ENCODE results near the gene TTC39C. TPM values are rescaled to one million over a fixed set of nuclear protein-coding genes. Genes with fewer than 3 reads are reported as not detected.

Gene TTC39C
- total RNA-seq, 1 donor from 2014 or later, result 14.3 TPM

GRCh38 chr18:23977103-23977502, 37.5 kb upstream of the TTC39C start:
- H3K36me3 Mint-ChIP-seq (ENCODE audit: low read depth, unreplicated experiment), result no peaks in the 10 kb centered on the region
- no peaks in the 10 kb centered on the region for H3K4me1 Mint-ChIP-seq (ENCODE audit: unreplicated experiment)
- H3K27ac Mint-ChIP-seq (ENCODE audit: unreplicated experiment), result no peak overlapping the region
- H3K4me3 Mint-ChIP-seq (ENCODE audit: unreplicated experiment), result no peak overlapping the region
- DNase-seq (ENCODE audit: low spot score), result no peak
- TF ChIP-seq, protein P1, sequence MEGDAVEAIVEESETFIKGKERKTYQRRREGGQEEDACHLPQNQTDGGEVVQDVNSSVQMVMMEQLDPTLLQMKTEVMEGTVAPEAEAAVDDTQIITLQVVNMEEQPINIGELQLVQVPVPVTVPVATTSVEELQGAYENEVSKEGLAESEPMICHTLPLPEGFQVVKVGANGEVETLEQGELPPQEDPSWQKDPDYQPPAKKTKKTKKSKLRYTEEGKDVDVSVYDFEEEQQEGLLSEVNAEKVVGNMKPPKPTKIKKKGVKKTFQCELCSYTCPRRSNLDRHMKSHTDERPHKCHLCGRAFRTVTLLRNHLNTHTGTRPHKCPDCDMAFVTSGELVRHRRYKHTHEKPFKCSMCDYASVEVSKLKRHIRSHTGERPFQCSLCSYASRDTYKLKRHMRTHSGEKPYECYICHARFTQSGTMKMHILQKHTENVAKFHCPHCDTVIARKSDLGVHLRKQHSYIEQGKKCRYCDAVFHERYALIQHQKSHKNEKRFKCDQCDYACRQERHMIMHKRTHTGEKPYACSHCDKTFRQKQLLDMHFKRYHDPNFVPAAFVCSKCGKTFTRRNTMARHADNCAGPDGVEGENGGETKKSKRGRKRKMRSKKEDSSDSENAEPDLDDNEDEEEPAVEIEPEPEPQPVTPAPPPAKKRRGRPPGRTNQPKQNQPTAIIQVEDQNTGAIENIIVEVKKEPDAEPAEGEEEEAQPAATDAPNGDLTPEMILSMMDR (IDR thresholded peaks at IDR 0.05; ENCODE audit: unreplicated experiment), result no peak
- H3K9me3 Mint-ChIP-seq (ENCODE audit: unreplicated experiment), result no peaks in the 10 kb centered on the region
- peaks cover 3% of the 10 kb centered on the region for H3K27me3 Mint-ChIP-seq (ENCODE audit: unreplicated experiment)

GRCh38 chr18:23977719-23978483, 36.7 kb upstream of the TTC39C start:
- no peak overlapping the region for H3K4me3 Mint-ChIP-seq (ENCODE audit: unreplicated experiment)
- H3K27ac Mint-ChIP-seq (ENCODE audit: unreplicated experiment), result no peak overlapping the region

DNA sequence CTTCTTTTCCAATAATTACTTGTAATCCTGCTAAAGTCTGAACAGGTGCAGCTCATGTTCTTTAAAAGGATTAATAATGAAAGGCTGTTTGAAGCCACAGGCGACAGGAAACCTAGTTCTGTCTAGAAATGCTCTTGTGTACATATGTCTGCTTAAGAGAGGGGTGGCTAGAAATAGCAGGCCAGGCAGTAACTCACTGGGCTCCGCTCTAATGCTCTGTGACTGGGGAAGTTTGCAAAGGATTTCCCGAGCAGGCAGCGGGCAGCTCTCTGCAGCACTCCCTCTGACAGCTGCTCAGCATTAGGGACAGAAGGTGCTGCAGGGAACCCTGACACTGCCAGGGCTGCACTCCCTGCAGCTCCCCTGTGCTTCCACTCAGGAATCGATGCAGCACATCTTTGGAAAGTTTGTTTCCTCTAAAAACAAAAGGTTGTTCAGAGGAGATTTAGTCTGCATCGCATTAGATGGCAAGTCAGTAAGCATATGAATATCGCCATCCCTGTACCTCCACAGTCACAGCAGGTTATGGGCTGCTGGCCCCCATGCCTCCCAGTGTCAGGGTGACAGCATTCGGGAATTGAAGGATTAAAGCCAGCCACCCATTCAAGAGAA, 33.1 kb upstream of the TTC39C start:
- TF ChIP-seq, protein P1 (IDR thresholded peaks at IDR 0.05; ENCODE audit: unreplicated experiment), result no peak
- H3K4me1 Mint-ChIP-seq (ENCODE audit: unreplicated experiment), result no peaks in the 10 kb centered on the region
- peaks cover 4% of the 10 kb centered on the region for H3K27me3 Mint-ChIP-seq (ENCODE audit: unreplicated experiment)
- H3K36me3 Mint-ChIP-seq (ENCODE audit: low read depth, unreplicated experiment), result no peaks in the 10 kb centered on the region
- no peaks in the 10 kb centered on the region for H3K9me3 Mint-ChIP-seq (ENCODE audit: unreplicated experiment)
- no peak for DNase-seq (ENCODE audit: low spot score)
- H3K4me3 Mint-ChIP-seq (ENCODE audit: unreplicated experiment), result no peak overlapping the region
- H3K27ac Mint-ChIP-seq (ENCODE audit: unreplicated experiment), result no peak overlapping the region

More at GRCh38 chr18:23977719-23978483, 36.7 kb upstream of the TTC39C start:
- Mint-ChIP-seq H3K9me3 (ENCODE audit: unreplicated experiment) (no peaks in the 10 kb centered on the region), H3K36me3 (ENCODE audit: low read depth, unreplicated experiment) (no peaks in the 10 kb centered on the region), H3K4me1 (ENCODE audit: unreplicated experiment) (no peaks in the 10 kb centered on the region), H3K27me3 (ENCODE audit: unreplicated experiment) (peaks cover 6% of the 10 kb centered on the region)
- TF ChIP-seq, protein P1 (IDR thresholded peaks at IDR 0.05; ENCODE audit: unreplicated experiment), result no peak
- no peak for DNase-seq (ENCODE audit: low spot score)

GRCh38 chr18:23982155-23983079, 32.1 kb upstream of the TTC39C start:
- DNase-seq (ENCODE audit: low spot score), result no peak
- H3K4me1 Mint-ChIP-seq (ENCODE audit: unreplicated experiment), result no peaks in the 10 kb centered on the region
- H3K9me3 Mint-ChIP-seq (ENCODE audit: unreplicated experiment), result no peaks in the 10 kb centered on the region
- peaks cover 3% of the 10 kb centered on the region for H3K27me3 Mint-ChIP-seq (ENCODE audit: unreplicated experiment)
- no peak overlapping the region for H3K4me3 Mint-ChIP-seq (ENCODE audit: unreplicated experiment)
- H3K27ac Mint-ChIP-seq (ENCODE audit: unreplicated experiment), result no peak overlapping the region
- H3K36me3 Mint-ChIP-seq (ENCODE audit: low read depth, unreplicated experiment), result no peaks in the 10 kb centered on the region
- TF ChIP-seq, protein P1 (IDR thresholded peaks at IDR 0.05; ENCODE audit: unreplicated experiment), result no peak

All from endothelial cell (in vitro differentiated cells).